PFSK-1 (cell line): ENCODE data around the gene MORC3.

Experiments used
- FOXP2 ChIP-seq: optimal IDR thresholded peaks from 2 replicates; pipeline ENCODE3; 2011; ENCODE audit warnings: borderline replicate concordance, control low read depth, inconsistent platforms; ENCODE audit not compliant: insufficient read depth; ENCODE audit errors: extremely low read length, extremely low read depth
- POLR2AphosphoS5 ChIP-seq: IDR thresholded peaks from 2 replicates; pipeline ENCODE4 v1.6.1; 2012; ENCODE audit warnings: low read depth, mild to moderate bottlenecking, control low read depth, low read length, moderate library complexity
- REST ChIP-seq, 2 experiments: IDR thresholded peaks; 2 replicates each; pipeline versions ENCODE4 v1.6.1 to v1.8.0; 2011 to 2012; ENCODE audit warnings: low read depth in 2 of 2, low read length in 2 of 2, control low read depth in 1 of 2, inconsistent platforms in 1 of 2, mild to moderate bottlenecking in 1 of 2, moderate library complexity in 1 of 2; ENCODE audit not compliant: insufficient read depth in 1 of 2
- SIN3A ChIP-seq: IDR thresholded peaks from 2 replicates; pipeline ENCODE4 v1.6.1; 2012; ENCODE audit warnings: mild to moderate bottlenecking, low read length, moderate library complexity, borderline replicate concordance; ENCODE audit not compliant: insufficient read depth
- TAF1 ChIP-seq: IDR thresholded peaks from 2 replicates; pipeline ENCODE4 v1.6.1; 2012; ENCODE audit warnings: low read length, control low read depth, borderline replicate concordance; ENCODE audit not compliant: insufficient read depth

GRCh38 chr21:36322083-36322424 is 2.1 kb downstream of the MORC3 start:
- no peak for TF ChIP-seq POLR2AphosphoS5
- TF ChIP-seq TAF1: no peak
- TF ChIP-seq SIN3A: no peak
- no peak for TF ChIP-seq REST (IDR thresholded peaks at IDR 0.05; ENCODE audit: insufficient read depth in 1 of 2, low read depth in 2 of 2, low read length in 2 of 2)
- TF ChIP-seq FOXP2: no peak
